Fibroblast of lung (primary cell): ENCODE measurements around the gene POLR2L. TPM values are rescaled to one million over a fixed set of nuclear protein-coding genes. Genes with fewer than 3 reads are reported as not detected.

Experiments
- DNase-seq, 2 donors: peaks; one replicate each; pipeline versions ENCODE4 v3.0.0 to v3.0.0-alpha.2; 2010; ENCODE audit warnings: low read depth in 2 of 2
- H2AFZ ChIP-seq: 2 replicates; pipeline ENCODE4 v1.5.1; 2012; ENCODE audit warnings: low read length, control low read depth, inconsistent platforms
- H3K27ac ChIP-seq: 2 replicates; pipeline ENCODE4 v1.5.1; 2011; ENCODE audit warnings: low read length, control low read depth; ENCODE audit not compliant: insufficient read depth
- H3K27me3 ChIP-seq: 2 replicates; pipeline ENCODE4 v1.5.1; 2011; ENCODE audit warnings: mild to moderate bottlenecking, low read length; ENCODE audit not compliant: control insufficient read depth, insufficient read depth
- H3K36me3 ChIP-seq: 2 replicates; pipeline ENCODE4 v1.5.1; 2011; ENCODE audit warnings: low read length; ENCODE audit not compliant: control insufficient read depth, insufficient read depth
- H3K4me1 ChIP-seq: 2 replicates; pipeline ENCODE4 v1.5.1; 2011; ENCODE audit warnings: low read length; ENCODE audit not compliant: control insufficient read depth, insufficient read depth; ENCODE audit errors: extremely low read depth
- H3K4me2 ChIP-seq: 2 replicates; pipeline ENCODE4 v1.5.1; 2011; ENCODE audit warnings: low read length, control low read depth; ENCODE audit not compliant: insufficient read depth; ENCODE audit errors: extremely low read depth
- H3K4me3 ChIP-seq, 4 experiments: fragments of 200-600 bp in 1 of 4; sonication (generic) in 1 of 4; replicated peaks in 1 of 4; 2 replicates each; pipeline ENCODE4 v1.5.1; 2011 to 2016; ENCODE audit warnings: low read length in 4 of 4, low read depth in 3 of 4, mild to moderate bottlenecking in 3 of 4, control low read depth in 2 of 4, inconsistent platforms in 1 of 4, mixed read lengths in 1 of 4; ENCODE audit not compliant: insufficient read depth in 1 of 4; ENCODE audit errors: control extremely low read depth in 1 of 4
- H3K79me2 ChIP-seq: 2 replicates; pipeline ENCODE4 v1.5.1; 2012; ENCODE audit warnings: mild to moderate bottlenecking, low read length, inconsistent platforms; ENCODE audit not compliant: control insufficient read depth, insufficient read depth
- H3K9ac ChIP-seq: 2 replicates; pipeline ENCODE4 v1.5.1; 2011; ENCODE audit warnings: mild to moderate bottlenecking, low read length, control low read depth; ENCODE audit not compliant: insufficient read depth
- H3K9me3 ChIP-seq: 2 replicates; pipeline ENCODE4 v1.5.1; 2012; ENCODE audit warnings: low read depth, low read length; ENCODE audit not compliant: control insufficient read depth, insufficient read depth
- H4K20me1 ChIP-seq: 2 replicates; pipeline ENCODE4 v1.5.1; 2011; ENCODE audit warnings: low read length; ENCODE audit not compliant: control insufficient read depth, insufficient read depth; ENCODE audit errors: extremely low read depth
- CTCF ChIP-seq, 2 donors: IDR thresholded peaks in 1 of 2; conservative IDR thresholded peaks in 1 of 2; 1 replicate in 1 of 2; 2 replicates in 1 of 2; pipeline ENCODE4 v1.5.1; 2011 to 2012; ENCODE audit warnings: low read length in 2 of 2, control low read depth in 1 of 2, inconsistent platforms in 1 of 2, low read depth in 1 of 2, mild to moderate bottlenecking in 1 of 2
- EZH2 ChIP-seq: IDR thresholded peaks from 2 replicates; pipeline ENCODE4 v1.5.1; 2012; ENCODE audit warnings: low read length, control low read depth, mild to moderate bottlenecking; ENCODE audit errors: missing control alignments
- polyA plus RNA-seq, 2 donors: library from polyadenylated mRNA; depleted of rRNA in 1 of 2; stranded (reverse) in 1 of 2; unstranded in 1 of 2; fragments of >200 nt; gene quantifications; 2 replicates each; pipeline ENCODE4 v1.2.1, GENCODE V29; 2011 to 2012; ENCODE audit warnings: missing spikeins in 1 of 2
- total RNA-seq: library from RNA; depleted of rRNA; stranded (reverse); fragments of >200 nt; gene quantifications from 2 replicates; pipeline ENCODE4 v1.2.1, GENCODE V29; 2014

The POLR2L gene
- total and polyA plus RNA-seq, 2 donors (not counting 1 experiment from before 2014, with no cell fraction given), result 181 to 196 TPM

- Histone ChIP-seq H2AFZ (no peak overlapping the region), H3K27ac (peak overlapping the region; percentile 87), H3K9me3 (no peaks in the 10 kb centered on the region), H3K4me1 (peaks cover 34% of the 10 kb centered on the region), H3K36me3 (peaks cover 23% of the 10 kb centered on the region), H3K4me2 (peak overlapping the region; percentile 61), H4K20me1 (peaks cover 5% of the 10 kb centered on the region), H3K4me3 (peak overlapping the region; percentile 59 to 96 (median 89)), H3K79me2 (peaks cover 75% of the 10 kb centered on the region), H3K27me3 (no peaks in the 10 kb centered on the region), H3K9ac (peak overlapping the region; percentile 95)
- no peak for DNase-seq
- no peak for TF ChIP-seq EZH2
- no peak for TF ChIP-seq CTCF (conservative IDR thresholded peaks at IDR 0.05 in 1 of 2, IDR thresholded peaks at IDR 0.05 in 1 of 2; ENCODE audit: low read depth in 1 of 2, low read length in 2 of 2)
Observed at GRCh38 chr11:843086-843734, 881 bp upstream of the POLR2L start.

DNA sequence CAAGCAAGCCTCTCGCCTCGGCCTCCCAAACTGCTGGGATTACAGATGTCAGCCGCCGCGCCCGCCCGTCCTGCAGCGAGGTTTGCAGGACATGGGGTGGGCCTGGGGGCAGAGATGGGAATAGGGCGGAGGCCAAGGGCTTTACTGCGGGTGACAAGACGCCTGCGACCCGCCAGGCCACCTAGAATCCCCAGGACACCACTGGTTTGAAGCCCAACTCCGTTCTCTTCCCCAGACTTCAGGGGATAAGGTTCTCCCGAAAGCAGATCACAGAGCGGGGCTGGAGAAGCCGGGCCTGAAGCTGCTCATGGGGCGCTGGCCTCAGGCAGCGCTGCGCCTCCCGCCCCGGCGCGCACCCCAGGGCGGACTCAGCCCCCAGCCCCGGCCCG lies 354 bp downstream of the POLR2L start:
- DNase-seq, result no peak
- no peaks in the 10 kb centered on the region for H3K27me3 ChIP-seq
- H3K4me1 ChIP-seq, result peaks cover 38% of the 10 kb centered on the region
- H3K9ac ChIP-seq, result peak overlapping the region; percentile 95
- peaks cover 5% of the 10 kb centered on the region for H4K20me1 ChIP-seq
- H3K9me3 ChIP-seq, result no peaks in the 10 kb centered on the region
- H3K79me2 ChIP-seq, result peaks cover 77% of the 10 kb centered on the region
- peak overlapping the region; percentile 87 for H3K27ac ChIP-seq
- no peak for TF ChIP-seq EZH2
- TF ChIP-seq CTCF (conservative IDR thresholded peaks at IDR 0.05 in 1 of 2, IDR thresholded peaks at IDR 0.05 in 1 of 2; ENCODE audit: low read depth in 1 of 2, low read length in 2 of 2), result no peak
- H2AFZ ChIP-seq, result no peak overlapping the region
- H3K36me3 ChIP-seq, result peaks cover 35% of the 10 kb centered on the region
- H3K4me3 ChIP-seq, result peak overlapping the region; percentile 85 to 96 (median 91)
- H3K4me2 ChIP-seq, result peak overlapping the region; percentile 25

DNA sequence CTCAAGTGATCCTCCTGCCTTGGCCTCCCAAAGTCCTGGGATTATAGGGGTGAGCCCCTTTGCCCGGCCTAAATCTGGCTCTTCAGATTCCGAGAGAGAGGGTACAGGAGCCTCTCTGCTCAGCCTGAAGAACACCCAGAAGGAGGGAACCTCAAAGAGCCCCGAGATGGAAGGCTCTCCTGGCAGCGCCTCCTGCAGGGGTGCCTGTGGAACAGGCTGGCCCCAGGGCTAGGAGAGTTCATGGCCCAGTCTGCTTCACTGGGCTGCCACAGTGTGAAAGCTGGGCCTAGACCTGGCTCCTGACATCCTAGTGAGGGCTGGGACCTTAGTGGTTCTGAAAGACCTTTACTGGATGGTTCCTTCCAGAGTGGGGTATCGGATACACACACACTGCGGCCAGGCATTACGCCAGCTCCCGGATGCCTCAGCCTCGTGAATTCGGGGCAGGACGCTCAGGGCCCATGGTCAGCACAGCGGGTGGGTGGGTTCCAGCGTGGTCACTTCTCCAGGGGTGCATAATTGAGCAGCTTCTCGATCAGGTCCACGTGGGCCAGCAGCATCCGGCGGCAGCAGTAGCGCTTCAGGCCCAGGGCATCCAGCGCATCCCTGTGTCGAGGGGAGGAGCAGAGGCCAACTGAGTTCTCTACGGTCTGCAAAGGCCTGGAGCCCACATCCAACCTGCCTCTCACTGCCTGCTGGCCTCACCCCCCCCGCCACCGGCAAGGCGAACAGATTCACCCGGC lies 2.3 kb downstream of the POLR2L start:
- TF ChIP-seq CTCF (conservative IDR thresholded peaks at IDR 0.05 in 1 of 2, IDR thresholded peaks at IDR 0.05 in 1 of 2; ENCODE audit: low read depth in 1 of 2, low read length in 2 of 2), result peak; percentile 20 to 37
- no peak for TF ChIP-seq EZH2
- H3K4me1 ChIP-seq, result peaks cover 21% of the 10 kb centered on the region
- peaks cover 71% of the 10 kb centered on the region for H3K79me2 ChIP-seq
- H3K9ac ChIP-seq, result no peak overlapping the region
- peak overlapping the region; percentile 99 for H3K4me2 ChIP-seq
- DNase-seq, result no peak
- no peak overlapping the region for H2AFZ ChIP-seq
- H4K20me1 ChIP-seq, result peaks cover 5% of the 10 kb centered on the region
- H3K36me3 ChIP-seq, result peaks cover 43% of the 10 kb centered on the region
- H3K9me3 ChIP-seq, result no peaks in the 10 kb centered on the region
- H3K4me3 ChIP-seq, result peak overlapping the region; percentile 85 to 96 (median 91)
- no peaks in the 10 kb centered on the region for H3K27me3 ChIP-seq
- no peak overlapping the region for H3K27ac ChIP-seq
